Activated naive CD4-positive, alpha-beta T cell treated with anti-CD3 and anti-CD28 coated beads, Interleukin-2, amount 50 U/mL, for 72 hours (primary cell): Measurements from ENCODE around the gene FBN1. TPM values are rescaled to one million over a fixed set of nuclear protein-coding genes. Genes with fewer than 3 reads are reported as not detected.
A peak's percentile ranks its signal among the peaks of the same experiment; 100 is the strongest.

ENCODE experiments used
- ATAC-seq, 2 donors: fragments of 150-1000 bp; cut with Tn5 transposase; 2 replicates each; pipeline ENCODE4 v1.10.0; 2021; ENCODE audit warnings: mild to moderate bottlenecking in 2 of 2, moderate library complexity in 2 of 2
- DNase-seq, 2 donors: peaks; one replicate each; pipeline ENCODE4 v3.0.0; 2021 to 2022; ENCODE audit warnings: low spot score in 2 of 2
- H3K27ac Mint-ChIP-seq, 2 donors: one replicate each; pipeline ENCODE4 v1.8.0; 2022; ENCODE audit warnings: mild to moderate bottlenecking in 2 of 2, mixed read lengths in 2 of 2
- H3K36me3 Mint-ChIP-seq, 2 donors: one replicate each; pipeline ENCODE4 v1.8.0; 2022; ENCODE audit warnings: mixed read lengths in 2 of 2
- H3K9me3 Mint-ChIP-seq, 2 donors: one replicate each; pipeline ENCODE4 v1.8.0; 2022; ENCODE audit warnings: mixed read lengths in 2 of 2
- total RNA-seq, 2 donors: library from RNA; stranded (reverse); gene quantifications; one replicate each; pipeline ENCODE4 v1.2.3, GENCODE V29; 2022

The FBN1 gene
- total RNA-seq = 1 to 10 TPM in 1 of 2 donors, under 1 TPM in 1; 0.52 to 1.4 TPM

GRCh38 chr15:48645558-48646330, at the start of gene FBN1:
FBN1 (minus strand) TSS chr15:48645709; CDS start chr15:48644769, 940 bp downstream.
- no peak within 1 kb of the TSS for H3K27ac Mint-ChIP-seq
- peak; percentile 22 to 80 for ATAC-seq
- no peaks in the 10 kb centered on the region for H3K9me3 Mint-ChIP-seq
- peak in 1 of 2 donors; percentile 13 for DNase-seq
- H3K36me3 Mint-ChIP-seq = no peaks in the 10 kb centered on the region

GRCh38 chr15:48693484-48693883, 48.0 kb upstream of the FBN1 start:
- ATAC-seq = no peak
- Mint-ChIP-seq H3K27ac (no peak overlapping the region), H3K36me3 (no peaks in the 10 kb centered on the region), H3K9me3 (no peaks in the 10 kb centered on the region)
- no peak for DNase-seq

DNA sequence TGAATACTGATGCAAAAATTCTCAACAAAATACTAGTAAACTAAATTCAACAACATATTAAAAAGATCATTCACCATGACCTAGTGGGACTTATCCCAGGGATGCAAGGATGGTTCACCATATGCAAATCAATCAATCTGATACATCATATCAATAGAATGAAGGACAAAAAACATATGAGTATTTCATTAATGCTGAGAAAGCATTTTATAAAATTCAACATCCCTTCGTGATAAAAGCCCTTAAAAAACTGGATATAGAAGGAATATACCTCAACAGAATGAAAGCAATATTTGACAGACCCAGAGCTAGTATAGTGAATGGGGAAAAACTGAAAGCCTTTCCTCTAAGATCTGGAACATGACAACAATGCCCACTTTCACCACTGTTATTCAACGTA, 43.0 kb upstream of the FBN1 start:
- no peak overlapping the region for H3K27ac Mint-ChIP-seq
- DNase-seq (no peak), ATAC-seq (no peak)
- peaks cover 3 to 4% of the 10 kb centered on the region in 2 donors for H3K9me3 Mint-ChIP-seq
- peaks cover 6 to 7% of the 10 kb centered on the region in 2 donors for H3K36me3 Mint-ChIP-seq

GRCh38 chr15:48683991-48684765, 38.7 kb upstream of the FBN1 start:
- Mint-ChIP-seq H3K9me3 (peaks cover 3 to 4% of the 10 kb centered on the region in 2 donors), H3K36me3 (peaks cover 7 to 9% of the 10 kb centered on the region in 2 donors), H3K27ac (no peak overlapping the region)
- ATAC-seq (no peak), DNase-seq (no peak)

DNA sequence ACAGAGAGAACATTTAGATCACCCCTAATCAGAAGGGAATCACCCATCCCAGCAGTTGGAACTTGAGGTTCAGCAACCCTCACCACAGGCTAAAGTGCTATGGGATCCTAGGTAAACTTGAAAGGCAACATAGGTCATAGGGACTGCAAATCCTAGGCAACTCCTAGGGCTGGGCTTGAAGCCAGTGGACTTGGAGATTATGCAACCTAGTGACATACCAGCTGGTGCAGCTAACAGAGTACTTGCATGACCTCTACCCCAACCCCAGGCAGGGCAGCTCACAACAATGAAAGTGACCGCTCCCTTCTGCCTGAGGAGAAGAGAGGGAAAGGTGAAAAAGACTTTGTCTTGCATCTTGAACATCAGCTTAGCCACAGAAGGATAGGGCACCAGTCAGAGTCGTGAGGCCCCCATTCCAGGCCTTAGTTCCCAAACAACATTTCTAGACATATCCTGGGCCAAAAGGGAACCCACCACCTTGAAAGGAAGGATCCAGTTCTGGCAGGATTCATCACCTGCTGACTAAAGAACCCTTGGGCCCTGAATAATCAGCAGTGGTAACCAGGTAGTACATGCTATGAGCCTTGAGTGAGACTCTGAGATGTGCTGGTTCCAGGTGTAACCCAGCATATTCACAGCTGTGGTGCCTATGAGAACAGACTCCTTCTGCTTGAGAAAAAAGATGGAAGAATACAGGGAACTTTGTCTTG, 37.6 kb upstream of the FBN1 start:
- Mint-ChIP-seq H3K27ac (no peak overlapping the region), H3K9me3 (peaks cover 3 to 4% of the 10 kb centered on the region in 2 donors), H3K36me3 (peaks cover 7 to 9% of the 10 kb centered on the region in 2 donors)
- no peak for ATAC-seq
- DNase-seq = no peak

GRCh38 chr15:48681353-48681752, 35.8 kb upstream of the FBN1 start:
- DNase-seq = no peak
- Mint-ChIP-seq H3K27ac (no peak overlapping the region), H3K9me3 (peaks cover 3 to 4% of the 10 kb centered on the region in 2 donors), H3K36me3 (peaks cover 7 to 9% of the 10 kb centered on the region in 2 donors)
- ATAC-seq = no peak

GRCh38 chr15:48680841-48681240, 35.3 kb upstream of the FBN1 start:
- DNase-seq = no peak
- Mint-ChIP-seq H3K9me3 (peaks cover 3 to 4% of the 10 kb centered on the region in 2 donors), H3K36me3 (peaks cover 7 to 9% of the 10 kb centered on the region in 2 donors), H3K27ac (no peak overlapping the region)
- ATAC-seq = no peak

- DNase-seq = no peak
- no peak overlapping the region for H3K27ac Mint-ChIP-seq
- peaks cover 3 to 4% of the 10 kb centered on the region in 2 donors for H3K9me3 Mint-ChIP-seq
- peaks cover 7 to 9% of the 10 kb centered on the region in 2 donors for H3K36me3 Mint-ChIP-seq
- no peak for ATAC-seq
Measured at GRCh38 chr15:48679952-48680351, 34.4 kb upstream of the FBN1 start.

DNA sequence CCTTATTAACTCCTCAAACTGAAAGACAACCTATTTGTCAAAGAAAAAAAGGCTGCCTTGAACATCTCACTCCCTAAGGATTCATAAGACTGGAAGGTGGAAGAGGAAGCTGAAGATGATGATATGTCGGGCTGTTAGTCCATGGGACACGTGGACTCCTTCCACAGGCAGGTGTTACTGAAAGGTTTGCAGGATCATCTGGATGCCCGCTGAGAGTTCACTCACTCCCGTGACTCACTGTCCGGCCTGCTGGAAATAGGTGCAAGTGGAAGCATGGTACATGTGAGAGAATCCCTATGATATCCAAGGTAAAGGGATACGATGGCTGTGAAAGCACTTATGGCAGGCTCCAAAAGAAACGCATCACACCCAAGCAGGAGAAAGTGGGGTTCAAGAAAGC, 33.3 kb upstream of the FBN1 start:
- Mint-ChIP-seq H3K27ac (no peak overlapping the region), H3K36me3 (peaks cover 0 to 4% of the 10 kb centered on the region in 2 donors), H3K9me3 (no peaks in the 10 kb centered on the region)
- ATAC-seq = no peak
- no peak for DNase-seq

DNA sequence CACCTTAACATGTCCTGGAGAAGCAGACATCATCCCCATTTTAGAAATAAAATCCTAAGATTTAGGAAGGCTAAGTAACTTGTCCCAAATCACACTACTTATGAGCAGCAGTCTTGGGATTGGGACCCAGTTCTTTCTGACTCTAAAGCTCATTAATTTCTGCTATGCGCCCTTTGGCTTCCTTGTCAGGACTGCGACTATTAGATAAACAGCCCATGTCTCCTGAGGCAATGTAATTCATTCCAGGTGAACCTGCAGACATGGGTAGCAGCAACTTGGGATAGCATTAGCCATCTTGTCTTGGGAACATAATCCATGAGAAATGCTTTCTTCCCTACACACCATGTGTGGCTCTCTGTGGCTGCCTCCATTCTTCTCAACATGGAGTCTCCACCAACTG, 32.3 kb upstream of the FBN1 start:
- DNase-seq (no peak), ATAC-seq (no peak)
- H3K36me3 Mint-ChIP-seq = peaks cover 0 to 4% of the 10 kb centered on the region in 2 donors
- no peaks in the 10 kb centered on the region for H3K9me3 Mint-ChIP-seq
- no peak overlapping the region for H3K27ac Mint-ChIP-seq

- no peaks in the 10 kb centered on the region for H3K36me3 Mint-ChIP-seq
- no peaks in the 10 kb centered on the region for H3K9me3 Mint-ChIP-seq
- H3K27ac Mint-ChIP-seq = no peak overlapping the region
- DNase-seq = no peak
- ATAC-seq = no peak
Measured at GRCh38 chr15:48675436-48675835, 29.9 kb upstream of the FBN1 start.

- ATAC-seq (no peak), DNase-seq (no peak)
- Mint-ChIP-seq H3K36me3 (no peaks in the 10 kb centered on the region), H3K27ac (peak overlapping the region in 1 of 2 donors; percentile 72), H3K9me3 (no peaks in the 10 kb centered on the region)
Measured at GRCh38 chr15:48674876-48675275, 29.4 kb upstream of the FBN1 start.

- no peak overlapping the region for H3K27ac Mint-ChIP-seq
- H3K36me3 Mint-ChIP-seq = no peaks in the 10 kb centered on the region
- ATAC-seq = no peak
- H3K9me3 Mint-ChIP-seq = no peaks in the 10 kb centered on the region
- DNase-seq = no peak
Measured at GRCh38 chr15:48672206-48672605, 26.7 kb upstream of the FBN1 start.

DNA sequence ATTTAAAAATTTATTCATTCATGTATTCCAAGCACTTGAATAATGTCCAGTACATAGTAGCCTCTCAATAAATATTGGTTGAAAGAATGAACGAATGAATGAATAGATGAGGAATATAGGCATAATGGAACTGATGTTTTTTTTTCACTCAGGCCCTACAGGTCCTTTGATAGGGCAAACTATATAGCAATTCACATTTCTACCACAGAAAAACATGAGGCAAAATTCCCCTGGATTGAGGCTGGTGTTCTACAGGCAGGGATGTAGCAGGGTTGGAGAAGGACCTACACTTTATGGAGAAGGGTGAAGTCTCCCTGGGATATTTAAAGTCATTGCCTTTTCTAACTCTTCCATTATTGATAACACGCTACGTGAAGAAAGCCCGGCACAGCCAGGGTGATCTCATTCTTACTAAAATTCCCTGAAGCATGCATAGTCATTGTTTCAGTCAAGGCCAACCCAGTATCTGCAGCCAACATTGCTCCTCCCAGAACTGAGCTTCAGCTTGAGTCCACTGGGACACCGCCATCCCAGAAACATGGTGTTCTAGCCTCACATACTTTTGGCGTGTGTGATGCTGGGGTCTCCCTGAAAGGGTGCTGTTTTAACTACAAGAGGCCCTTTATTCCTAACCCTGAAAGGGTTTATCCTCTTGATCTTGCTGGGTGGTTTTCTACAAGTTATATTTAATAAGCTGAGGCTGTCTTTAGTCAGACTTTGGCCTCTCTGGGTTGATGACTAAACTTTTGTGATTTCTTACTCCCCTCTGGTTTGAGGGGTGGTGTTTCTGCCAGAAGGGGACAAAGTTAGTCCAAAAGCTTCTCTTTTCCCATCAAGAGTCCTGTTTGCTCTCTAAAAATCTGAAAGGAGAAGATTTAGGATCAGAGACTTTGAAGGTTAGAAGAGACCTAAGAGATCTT, 25.9 kb upstream of the FBN1 start:
- ATAC-seq = no peak
- H3K9me3 Mint-ChIP-seq = no peaks in the 10 kb centered on the region

GRCh38 chr15:48667701-48668100, 22.2 kb upstream of the FBN1 start:
- ATAC-seq (no peak), DNase-seq (no peak)
- H3K27ac Mint-ChIP-seq = no peak overlapping the region
- no peaks in the 10 kb centered on the region for H3K9me3 Mint-ChIP-seq
- no peaks in the 10 kb centered on the region for H3K36me3 Mint-ChIP-seq

More for the DNA sequence above, 25.9 kb upstream of the FBN1 start:
- H3K27ac Mint-ChIP-seq = no peak overlapping the region
- no peaks in the 10 kb centered on the region for H3K36me3 Mint-ChIP-seq
- DNase-seq = no peak

DNA sequence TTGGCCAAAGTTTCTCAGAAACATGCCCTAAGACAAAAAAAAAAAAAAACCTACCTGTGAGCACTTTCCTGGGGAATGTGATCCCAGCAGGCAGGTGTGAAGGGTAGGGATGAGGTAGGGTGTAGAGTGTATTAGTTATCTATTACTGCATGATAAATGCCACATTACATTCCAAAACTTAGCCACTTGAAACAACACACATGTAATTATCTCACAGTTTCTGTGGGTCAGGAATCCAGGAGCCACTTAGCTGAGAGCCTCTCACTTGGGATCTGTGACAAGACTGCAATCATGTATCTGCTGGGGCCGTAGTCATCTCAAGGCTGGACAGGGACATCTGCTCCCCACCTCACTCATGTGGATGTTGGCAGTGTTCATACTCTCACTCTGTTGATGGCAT, 18.9 kb upstream of the FBN1 start:
- DNase-seq (no peak), ATAC-seq (no peak)
- no peak overlapping the region for H3K27ac Mint-ChIP-seq
- H3K9me3 Mint-ChIP-seq = peaks cover 0 to 4% of the 10 kb centered on the region in 2 donors
- no peaks in the 10 kb centered on the region for H3K36me3 Mint-ChIP-seq
